ENCODE results near the gene RPLP2.

GRCh38 chr11:821512-822371 lies 12.0 kb downstream of the RPLP2 start:
- TF ChIP-seq CTCF (IDR thresholded peaks at IDR 0.05; ENCODE audit: poor library complexity), result no peak
- TF ChIP-seq EZH2 (IDR thresholded peaks at IDR 0.05; ENCODE audit: borderline replicate concordance), result no peak
- no peak for TF ChIP-seq EZH2phosphoT487 (IDR thresholded peaks at IDR 0.05; ENCODE audit: low read depth, severe bottlenecking, unreplicated experiment)
